Peyer's patch (tissue), 4 donors: ENCODE data around the gene DERA.

Experiments used
- POLR2A ChIP-seq, 2 donors: fragments of 450-650 bp; IDR thresholded peaks; one replicate each; pipeline ENCODE4 v1.5.1; 2017; ENCODE audit warnings: antibody characterized with exemption in 2 of 2, mild to moderate bottlenecking in 2 of 2, moderate library complexity in 2 of 2
- TF ChIP-seq, protein P1 (sequence below), 6 experiments: fragments of 450-650 bp in 4 of 6; fragments of 200-600 bp in 2 of 6; sonication (generic) in 1 of 6; IDR thresholded peaks; one replicate each; pipeline ENCODE4 v1.5.1; 2017 to 2019; ENCODE audit warnings: antibody characterized with exemption in 6 of 6, mild to moderate bottlenecking in 3 of 6, moderate library complexity in 1 of 6

- no peak for TF ChIP-seq POLR2A (IDR thresholded peaks at IDR 0.05)
- TF ChIP-seq, protein P1, sequence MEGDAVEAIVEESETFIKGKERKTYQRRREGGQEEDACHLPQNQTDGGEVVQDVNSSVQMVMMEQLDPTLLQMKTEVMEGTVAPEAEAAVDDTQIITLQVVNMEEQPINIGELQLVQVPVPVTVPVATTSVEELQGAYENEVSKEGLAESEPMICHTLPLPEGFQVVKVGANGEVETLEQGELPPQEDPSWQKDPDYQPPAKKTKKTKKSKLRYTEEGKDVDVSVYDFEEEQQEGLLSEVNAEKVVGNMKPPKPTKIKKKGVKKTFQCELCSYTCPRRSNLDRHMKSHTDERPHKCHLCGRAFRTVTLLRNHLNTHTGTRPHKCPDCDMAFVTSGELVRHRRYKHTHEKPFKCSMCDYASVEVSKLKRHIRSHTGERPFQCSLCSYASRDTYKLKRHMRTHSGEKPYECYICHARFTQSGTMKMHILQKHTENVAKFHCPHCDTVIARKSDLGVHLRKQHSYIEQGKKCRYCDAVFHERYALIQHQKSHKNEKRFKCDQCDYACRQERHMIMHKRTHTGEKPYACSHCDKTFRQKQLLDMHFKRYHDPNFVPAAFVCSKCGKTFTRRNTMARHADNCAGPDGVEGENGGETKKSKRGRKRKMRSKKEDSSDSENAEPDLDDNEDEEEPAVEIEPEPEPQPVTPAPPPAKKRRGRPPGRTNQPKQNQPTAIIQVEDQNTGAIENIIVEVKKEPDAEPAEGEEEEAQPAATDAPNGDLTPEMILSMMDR (IDR thresholded peaks at IDR 0.05), result no peak
Observed at GRCh38 chr12:16048511-16048910, 137.4 kb downstream of the DERA start.
